ENCODE measurements around the gene GGT7.
"Not testable (repeated sequence)": the region's sequence is repeated elsewhere in the genome, so short reads cannot be mapped to it uniquely, and the experiment has no call there.

GGT7 gene

GRCh38 chr20:34907616-34908469 is 35.2 kb upstream of the GGT7 start:
- no peaks in the 10 kb centered on the region for H3K36me3 ChIP-seq (replicated peaks; ENCODE audit: insufficient read depth, low read length)
- no peak for TF ChIP-seq EZH2 (optimal IDR thresholded peaks at IDR 0.05; ENCODE audit: low read depth, low read length)
- TF ChIP-seq, protein P1, sequence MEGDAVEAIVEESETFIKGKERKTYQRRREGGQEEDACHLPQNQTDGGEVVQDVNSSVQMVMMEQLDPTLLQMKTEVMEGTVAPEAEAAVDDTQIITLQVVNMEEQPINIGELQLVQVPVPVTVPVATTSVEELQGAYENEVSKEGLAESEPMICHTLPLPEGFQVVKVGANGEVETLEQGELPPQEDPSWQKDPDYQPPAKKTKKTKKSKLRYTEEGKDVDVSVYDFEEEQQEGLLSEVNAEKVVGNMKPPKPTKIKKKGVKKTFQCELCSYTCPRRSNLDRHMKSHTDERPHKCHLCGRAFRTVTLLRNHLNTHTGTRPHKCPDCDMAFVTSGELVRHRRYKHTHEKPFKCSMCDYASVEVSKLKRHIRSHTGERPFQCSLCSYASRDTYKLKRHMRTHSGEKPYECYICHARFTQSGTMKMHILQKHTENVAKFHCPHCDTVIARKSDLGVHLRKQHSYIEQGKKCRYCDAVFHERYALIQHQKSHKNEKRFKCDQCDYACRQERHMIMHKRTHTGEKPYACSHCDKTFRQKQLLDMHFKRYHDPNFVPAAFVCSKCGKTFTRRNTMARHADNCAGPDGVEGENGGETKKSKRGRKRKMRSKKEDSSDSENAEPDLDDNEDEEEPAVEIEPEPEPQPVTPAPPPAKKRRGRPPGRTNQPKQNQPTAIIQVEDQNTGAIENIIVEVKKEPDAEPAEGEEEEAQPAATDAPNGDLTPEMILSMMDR (IDR thresholded peaks at IDR 0.05; ENCODE audit: low read length): no peak
- TF ChIP-seq EZH2phosphoT487 (IDR thresholded peaks at IDR 0.05; ENCODE audit: low read length): no peak
- no peaks in the 10 kb centered on the region for H3K27me3 ChIP-seq (replicated peaks; ENCODE audit: insufficient read depth, low read length)
- H3K9me3 ChIP-seq (replicated peaks; ENCODE audit: insufficient read depth, low read length): no peaks in the 10 kb centered on the region
- H3K9me2 ChIP-seq (replicated peaks; ENCODE audit: insufficient read depth, low read length): no peaks in the 10 kb centered on the region
- no peak overlapping the region for H3K9ac ChIP-seq (ENCODE audit: low read length)
- peaks cover 9% of the 10 kb centered on the region for H3K4me1 ChIP-seq (ENCODE audit: low read length)
- H3K4me3 ChIP-seq (ENCODE audit: low read length): no peak overlapping the region
- no peak for DNase-seq
- H2AFZ ChIP-seq (ENCODE audit: low read length): no peak overlapping the region
- no peak overlapping the region for H3K27ac ChIP-seq (ENCODE audit: low read length)
- H3K79me2 ChIP-seq (ENCODE audit: low read length): no peaks in the 10 kb centered on the region
- H3F3A ChIP-seq (ENCODE audit: insufficient read depth, low read length): no peaks in the 10 kb centered on the region
- H4K20me1 ChIP-seq (ENCODE audit: insufficient read depth, low read length): no peaks in the 10 kb centered on the region
- H3K4me2 ChIP-seq (ENCODE audit: low read depth, low read length): no peak overlapping the region

DNA sequence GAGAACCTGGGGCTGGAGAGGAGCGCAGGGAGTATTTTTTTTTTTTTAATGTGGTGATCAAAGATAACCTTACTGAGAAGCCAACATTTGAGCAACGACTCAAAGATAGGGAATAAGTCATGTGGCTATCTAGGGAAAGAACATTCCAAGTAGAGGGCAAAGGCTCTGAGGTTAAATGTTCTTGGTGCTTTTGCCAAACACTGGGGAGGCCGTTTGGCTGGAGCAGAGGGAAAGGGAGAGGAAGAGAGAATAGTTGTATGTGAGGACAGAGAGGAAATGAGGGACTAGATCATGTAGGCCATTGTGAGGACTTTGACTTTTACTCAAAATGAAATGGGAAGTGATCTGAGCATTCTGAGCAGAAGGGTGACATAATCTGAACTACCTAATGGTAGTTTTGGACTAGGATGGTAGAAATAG is 31.6 kb upstream of the GGT7 start:
- no peaks in the 10 kb centered on the region for H3K36me3 ChIP-seq (replicated peaks; ENCODE audit: insufficient read depth, low read length)
- no peak overlapping the region for H3K4me3 ChIP-seq (ENCODE audit: low read length)
- no peak overlapping the region for H2AFZ ChIP-seq (ENCODE audit: low read length)
- no peaks in the 10 kb centered on the region for H4K20me1 ChIP-seq (ENCODE audit: insufficient read depth, low read length)
- H3K79me2 ChIP-seq (ENCODE audit: low read length): no peaks in the 10 kb centered on the region
- TF ChIP-seq EZH2 (optimal IDR thresholded peaks at IDR 0.05; ENCODE audit: low read depth, low read length) (no peak), EZH2phosphoT487 (IDR thresholded peaks at IDR 0.05; ENCODE audit: low read length) (no peak)
- TF ChIP-seq, protein P1 (IDR thresholded peaks at IDR 0.05; ENCODE audit: low read length): no peak
- no peak overlapping the region for H3K4me2 ChIP-seq (ENCODE audit: low read depth, low read length)
- no peaks in the 10 kb centered on the region for H3F3A ChIP-seq (ENCODE audit: insufficient read depth, low read length)
- peaks cover 9% of the 10 kb centered on the region for H3K4me1 ChIP-seq (ENCODE audit: low read length)
- no peaks in the 10 kb centered on the region for H3K9me2 ChIP-seq (replicated peaks; ENCODE audit: insufficient read depth, low read length)
- no peaks in the 10 kb centered on the region for H3K9me3 ChIP-seq (replicated peaks; ENCODE audit: insufficient read depth, low read length)
- no peaks in the 10 kb centered on the region for H3K27me3 ChIP-seq (replicated peaks; ENCODE audit: insufficient read depth, low read length)
- no peak for DNase-seq
- H3K27ac ChIP-seq (ENCODE audit: low read length): no peak overlapping the region
- H3K9ac ChIP-seq (ENCODE audit: low read length): no peak overlapping the region

DNA sequence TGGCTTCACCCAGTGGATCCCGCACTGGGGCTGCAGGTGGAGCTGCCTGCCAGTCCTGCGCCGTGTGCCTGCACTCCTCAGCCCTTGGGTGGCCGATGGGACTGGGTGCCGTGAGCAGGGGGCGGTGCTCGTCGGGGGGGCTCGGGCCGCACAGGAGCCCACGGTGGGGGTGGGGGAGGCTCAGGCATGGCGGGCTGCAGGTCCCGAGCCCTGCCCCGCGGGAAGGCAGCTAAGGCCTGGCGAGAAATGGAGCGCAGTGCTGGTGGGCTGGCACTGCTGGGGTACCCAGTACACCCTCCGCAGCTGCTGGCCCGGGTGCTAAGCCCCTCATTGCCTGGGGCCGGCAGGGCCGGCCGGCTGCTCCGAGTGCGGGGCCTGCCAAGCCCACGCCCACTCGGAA is 26.1 kb upstream of the GGT7 start:
- H3K4me1 ChIP-seq (ENCODE audit: low read length); H3K9me2 ChIP-seq (replicated peaks; ENCODE audit: insufficient read depth, low read length); DNase-seq; H3K9ac ChIP-seq (ENCODE audit: low read length); H3K27me3 ChIP-seq (replicated peaks; ENCODE audit: insufficient read depth, low read length); H3K79me2 ChIP-seq (ENCODE audit: low read length); H3K36me3 ChIP-seq (replicated peaks; ENCODE audit: insufficient read depth, low read length); H3K4me3 ChIP-seq (ENCODE audit: low read length); H2AFZ ChIP-seq (ENCODE audit: low read length); H4K20me1 ChIP-seq (ENCODE audit: insufficient read depth, low read length); H3K4me2 ChIP-seq (ENCODE audit: low read depth, low read length); H3F3A ChIP-seq (ENCODE audit: insufficient read depth, low read length); H3K9me3 ChIP-seq (replicated peaks; ENCODE audit: insufficient read depth, low read length); H3K27ac ChIP-seq (ENCODE audit: low read length): not testable (repeated sequence)

- H3K9me3 ChIP-seq (replicated peaks; ENCODE audit: insufficient read depth, low read length); H3K4me2 ChIP-seq (ENCODE audit: low read depth, low read length); H3K4me1 ChIP-seq (ENCODE audit: low read length); H3K4me3 ChIP-seq (ENCODE audit: low read length); DNase-seq; H3K27ac ChIP-seq (ENCODE audit: low read length); H3K9ac ChIP-seq (ENCODE audit: low read length); H3K27me3 ChIP-seq (replicated peaks; ENCODE audit: insufficient read depth, low read length); H3K36me3 ChIP-seq (replicated peaks; ENCODE audit: insufficient read depth, low read length); H3F3A ChIP-seq (ENCODE audit: insufficient read depth, low read length); H3K79me2 ChIP-seq (ENCODE audit: low read length); H3K9me2 ChIP-seq (replicated peaks; ENCODE audit: insufficient read depth, low read length); H2AFZ ChIP-seq (ENCODE audit: low read length); H4K20me1 ChIP-seq (ENCODE audit: insufficient read depth, low read length): not testable (repeated sequence)
Observed at GRCh38 chr20:34898129-34898528, 25.5 kb upstream of the GGT7 start.
